ENCODE results near the gene PRR29. TPM values are rescaled to one million over a fixed set of nuclear protein-coding genes. Genes with fewer than 3 reads are reported as not detected.

PRR29 gene
- 1 to 10 TPM; 1.9 to 3.7 (median 2.6) TPM for polyA plus RNA-seq (ENCODE audit: insufficient read length in 10 of 10)
- long read RNA-seq, donor 1, partial matches to known transcripts: 0 of 3 reads
- long read RNA-seq, donor 1, other reads (novel, unspliced or antisense): 0 of 3 reads
- long read RNA-seq, donor 2, partial matches to known transcripts: 0 of 3 reads
- long read RNA-seq, donor 2, other reads (novel, unspliced or antisense): 0 of 3 reads
- long read RNA-seq, donor 3: 0 reads
- long read RNA-seq, donor 4, partial matches to known transcripts: 0 of 1 reads
- long read RNA-seq, donor 4, other reads (novel, unspliced or antisense): 0 of 1 reads
- long read RNA-seq, donor 5, transcript PRR29-206 (1 exons, 1,637 nt): major isoform, 7 of 7 reads
- long read RNA-seq, donor 5, partial matches to known transcripts: 0 of 7 reads
- long read RNA-seq, donor 5, other reads (novel, unspliced or antisense): 0 of 7 reads
- long read RNA-seq, donor 6, transcript PRR29-206 (1 exons, 1,637 nt): major isoform, 7 of 7 reads
- long read RNA-seq, donor 6, partial matches to known transcripts: 0 of 7 reads
- long read RNA-seq, donor 6, other reads (novel, unspliced or antisense): 0 of 7 reads
- long read RNA-seq, donor 7, transcript PRR29-206 (1 exons, 1,637 nt): major isoform, 6 of 6 reads
- long read RNA-seq, donor 7, partial matches to known transcripts: 0 of 6 reads
- long read RNA-seq, donor 7, other reads (novel, unspliced or antisense): 0 of 6 reads
- long read RNA-seq, donor 8, transcript PRR29-206 (1 exons, 1,637 nt): major isoform, 5 of 5 reads
- long read RNA-seq, donor 8, partial matches to known transcripts: 0 of 5 reads
- long read RNA-seq, donor 8, other reads (novel, unspliced or antisense): 0 of 5 reads
- long read RNA-seq, donor 9, partial matches to known transcripts: 0 of 1 reads
- long read RNA-seq, donor 9, other reads (novel, unspliced or antisense): 0 of 1 reads

- peak in 2 of 3 donors; percentile 75 to 91 for DNase-seq
These were observed at the start of gene PRR29 for GRCh38 chr17:63998050-63998720. Gene PRR29, plus strand, starts transcription at chr17:63998351. Its CDS starts 14 bp downstream, at chr17:63998365.

GRCh38 chr17:63948521-63948920 lies 49.6 kb upstream of the PRR29 start:
- DNase-seq: no peak

GRCh38 chr17:63949576-63950250 lies 48.4 kb upstream of the PRR29 start:
- DNase-seq: peak in 2 of 3 donors; percentile 45 to 62

DNA sequence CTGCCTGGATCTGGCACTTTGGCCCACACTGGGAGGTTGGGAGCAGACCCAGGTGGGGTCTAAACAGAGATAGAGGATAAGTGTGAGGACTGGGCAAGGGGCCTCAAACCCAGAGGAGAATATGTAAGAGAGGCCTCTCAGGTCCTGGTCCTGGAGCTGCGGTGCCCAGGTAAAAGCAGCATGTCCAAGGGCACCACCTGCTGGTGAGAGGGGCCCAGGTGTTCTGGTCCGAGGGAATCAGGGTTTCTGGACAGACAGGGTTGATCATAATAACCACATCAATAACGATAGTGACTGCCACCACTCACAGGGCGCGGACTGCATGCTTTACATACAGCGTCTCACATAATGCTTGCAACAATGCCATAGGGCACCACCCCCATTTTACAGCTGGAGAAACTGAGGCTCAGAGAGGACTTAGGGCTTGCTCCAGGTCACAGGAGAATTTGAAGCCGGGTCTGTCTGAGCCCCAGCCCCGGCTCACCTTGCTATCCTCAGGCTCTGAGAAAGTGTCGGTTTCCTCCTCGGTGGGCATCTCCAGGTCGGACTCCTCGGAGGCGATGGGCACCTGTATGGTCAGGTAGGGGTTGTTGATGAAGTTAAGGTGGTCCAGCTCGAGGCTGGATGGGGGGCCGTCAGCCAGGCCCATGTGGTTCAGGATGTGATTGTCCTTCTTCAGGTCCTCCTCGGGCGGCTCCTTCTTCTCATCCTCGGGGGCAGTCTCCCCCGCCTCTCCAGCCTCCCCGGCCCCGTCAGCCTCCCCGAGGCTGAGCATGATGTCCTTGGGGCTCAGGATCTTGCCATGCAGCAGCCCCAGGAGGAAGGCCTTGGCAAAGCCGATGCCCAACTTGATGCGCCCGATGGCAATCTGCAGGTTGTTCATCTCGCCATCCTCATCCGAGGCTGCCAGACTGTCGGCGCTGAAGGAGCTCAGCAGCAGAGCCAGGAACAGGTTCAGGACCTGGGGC lies 46.9 kb upstream of the PRR29 start:
- no peak for DNase-seq

GRCh38 chr17:63954402-63955063 lies 43.6 kb upstream of the PRR29 start:
- no peak for DNase-seq

DNA sequence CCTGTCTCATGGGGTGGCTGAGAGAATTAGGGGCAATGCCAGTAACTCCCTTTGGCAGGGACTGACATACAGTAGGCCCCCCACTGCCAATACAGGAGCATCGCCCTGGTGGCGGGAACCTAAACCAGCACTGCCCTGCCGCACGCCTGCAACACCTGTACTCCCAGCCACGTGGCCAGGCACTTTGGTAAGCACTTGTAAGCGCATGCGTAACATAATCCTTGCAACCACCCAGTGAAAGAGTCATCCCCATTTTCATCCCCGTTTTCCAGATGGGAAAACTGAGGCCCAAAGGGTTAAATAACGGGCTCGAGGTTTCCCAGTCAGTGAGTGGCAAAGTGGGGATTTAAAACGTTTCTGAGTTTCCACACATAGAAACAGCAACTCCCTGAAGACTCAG lies 42.9 kb upstream of the PRR29 start:
- DNase-seq: no peak

DNA sequence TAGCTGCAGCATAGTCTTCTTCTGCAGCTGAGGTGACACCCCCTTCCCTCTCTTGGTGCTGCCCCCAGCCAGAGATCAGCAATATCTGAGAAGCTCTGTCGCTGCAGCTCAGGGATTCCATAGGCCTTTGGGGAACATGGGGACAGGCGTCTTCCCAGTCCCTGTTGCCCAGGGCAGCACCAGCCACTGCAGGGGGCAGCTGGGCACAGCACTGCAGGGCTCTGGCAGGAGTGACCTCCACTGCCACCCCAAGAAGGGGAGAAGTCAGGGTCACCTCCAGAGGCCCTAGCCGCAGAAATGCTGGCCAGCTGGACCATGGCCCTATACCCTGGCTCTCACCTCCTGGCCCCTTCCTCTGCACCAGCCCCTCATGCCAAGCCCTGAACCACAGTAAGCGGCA lies 42.4 kb upstream of the PRR29 start:
- DNase-seq: no peak

DNA sequence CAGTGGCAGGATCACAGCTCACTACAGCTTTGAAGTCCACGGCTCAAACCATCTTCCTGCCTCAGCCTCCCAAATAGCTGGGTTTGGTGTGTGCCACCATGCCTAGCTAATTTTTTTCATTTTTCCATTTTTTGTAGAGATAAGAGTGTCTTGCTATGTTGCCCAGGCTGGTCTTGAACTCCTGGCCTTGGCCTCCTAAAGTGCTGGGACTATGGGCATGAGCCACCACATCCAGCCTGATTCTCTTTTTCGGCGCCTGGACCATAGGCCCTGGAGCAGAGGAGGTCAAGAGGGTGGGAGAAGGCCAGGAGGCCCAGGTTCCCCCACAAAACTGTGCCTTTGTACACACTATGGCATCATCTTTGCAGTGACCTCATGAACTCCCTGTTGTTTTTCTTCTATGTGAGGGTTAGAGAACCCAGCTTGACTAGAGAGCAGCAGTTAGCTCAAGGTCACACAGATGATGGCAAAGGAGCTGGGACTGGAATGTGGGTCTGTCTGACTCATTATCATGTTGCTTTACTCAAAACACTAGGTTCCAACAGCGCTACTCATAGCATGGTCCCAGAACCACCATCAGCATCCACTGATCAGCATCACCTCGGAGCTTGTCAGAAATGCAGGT lies 41.7 kb upstream of the PRR29 start:
- DNase-seq: no peak

GRCh38 chr17:63960006-63960405 lies 38.1 kb upstream of the PRR29 start:
- peak; percentile 54 to 68 (median 62) for DNase-seq

- DNase-seq: no peak
These were observed 37.7 kb upstream of the PRR29 start for GRCh38 chr17:63960430-63960829.

- peak in 2 of 3 donors; percentile 36 to 61 for DNase-seq
These were observed 36.6 kb upstream of the PRR29 start for GRCh38 chr17:63961355-63962212.

- DNase-seq: no peak
These were observed 35.8 kb upstream of the PRR29 start for GRCh38 chr17:63962298-63962744.

GRCh38 chr17:63963123-63963522 lies 35.0 kb upstream of the PRR29 start:
- DNase-seq: no peak

GRCh38 chr17:63966646-63967264 lies 31.4 kb upstream of the PRR29 start:
- no peak for DNase-seq

DNA sequence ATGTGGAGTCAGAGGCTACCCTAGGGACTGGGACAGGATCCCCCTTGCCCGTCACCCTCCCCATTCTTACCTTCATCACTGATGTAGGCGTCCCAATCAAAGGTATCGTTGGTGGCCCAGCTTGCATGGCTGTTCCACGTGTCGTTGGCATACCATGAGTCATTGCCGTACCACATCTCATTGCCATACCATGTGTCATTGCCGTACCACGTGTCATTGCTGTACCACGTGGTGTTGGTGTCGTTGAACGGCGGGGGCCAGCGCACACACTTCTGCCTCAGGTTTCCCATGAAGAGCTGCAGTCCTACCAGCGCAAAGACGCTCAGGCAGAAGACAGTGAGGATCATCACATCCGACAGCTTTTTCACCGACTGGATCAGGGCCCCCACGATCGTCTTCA lies 30.2 kb upstream of the PRR29 start:
- no peak for DNase-seq

- no peak for DNase-seq
These were observed 28.9 kb upstream of the PRR29 start for GRCh38 chr17:63969278-63969677.

GRCh38 chr17:63972796-63973195 lies 25.4 kb upstream of the PRR29 start, which contains the start of gene SCN4A:
Gene SCN4A, minus strand, starts transcription at chr17:63972918. Its CDS starts 77 bp downstream, at chr17:63972841.
- no peak for DNase-seq
